Endothelial cell of umbilical vein (primary cell): Measurements from ENCODE around the gene RTN4RL1. TPM values are rescaled to one million over a fixed set of nuclear protein-coding genes. Genes with fewer than 3 reads are reported as not detected.

Experiments
- BruUV-seq: library from RNA; stranded (reverse); fragments of 400-500 nt; replicated peaks from 2 replicates; lab custom pipeline; 2021; lab: Mats Ljungman, UMichigan
- CTCF ChIA-PET: fragments of 300-600, 350-600 bp; sonication (Branson Sonifier 250); formaldehyde crosslinking; loops from one replicate; lab custom pipeline; 2021; ENCODE audit warnings: antibody characterized with exemption, inconsistent platforms; lab: Charles Lee
- POLR2A ChIA-PET: fragments of 300-600, 350-600 bp; sonication (Branson Sonifier 250); formaldehyde crosslinking; loops from one replicate; lab custom pipeline; 2021; ENCODE audit warnings: antibody characterized with exemption, inconsistent platforms; lab: Charles Lee
- DNase-seq: peaks from one replicate; pipeline ENCODE4 v3.0.0-alpha.2; 2011; ENCODE audit warnings: low read depth, low spot score
- FAIRE-seq: peaks from 2 replicates; lab custom pipeline; 2011; peaks lifted over from hg19 to GRCh38; lab: Jason Lieb, UNC
- H2AFZ ChIP-seq: 2 replicates; pipeline ENCODE4 v1.6.0; 2012; ENCODE audit warnings: low read depth, low read length, control low read depth, inconsistent platforms
- H3K27ac ChIP-seq: 2 replicates; pipeline ENCODE4 v1.5.1; 2011; ENCODE audit warnings: low read depth, mild to moderate bottlenecking, control low read depth, low read length, moderate library complexity; ENCODE audit not compliant: insufficient read depth
- H3K27me3 ChIP-seq, 2 experiments: 2 replicates each; pipeline versions ENCODE4 v1.6.0 to v1.6.1; 2011; ENCODE audit warnings: low read length in 2 of 2, mixed read lengths in 1 of 2; ENCODE audit not compliant: control insufficient read depth in 2 of 2, insufficient read depth in 2 of 2
- H3K36me3 ChIP-seq, 2 experiments: 2 replicates in 1 of 2; 3 replicates in 1 of 2; pipeline ENCODE4 v1.5.1; 2011; ENCODE audit warnings: low read length in 2 of 2, mild to moderate bottlenecking in 1 of 2, moderate library complexity in 1 of 2; ENCODE audit not compliant: control insufficient read depth in 2 of 2, insufficient read depth in 2 of 2; ENCODE audit errors: extremely low read depth in 1 of 2
- H3K4me1 ChIP-seq: 3 replicates; pipeline ENCODE4 v1.5.1; 2011; ENCODE audit warnings: mild to moderate bottlenecking, low read length; ENCODE audit not compliant: control insufficient read depth, insufficient read depth; ENCODE audit errors: extremely low read depth
- H3K4me2 ChIP-seq: 2 replicates; pipeline ENCODE4 v1.6.1; 2011; ENCODE audit warnings: low read length, control low read depth, mixed read lengths; ENCODE audit not compliant: insufficient read depth
- H3K4me3 ChIP-seq, 3 experiments: fragments of 200-600 bp in 1 of 3; sonication (generic), shearing (Covaris generic) in 1 of 3; replicated peaks in 1 of 3; 2 replicates each; pipeline ENCODE4 v1.5.1; 2011 to 2016; ENCODE audit warnings: control low read depth in 3 of 3, low read length in 3 of 3, mild to moderate bottlenecking in 2 of 3, inconsistent platforms in 1 of 3, low read depth in 1 of 3, moderate library complexity in 1 of 3; ENCODE audit not compliant: insufficient read depth in 1 of 3
- H3K79me2 ChIP-seq: 2 replicates; pipeline ENCODE4 v1.6.0; 2012; ENCODE audit warnings: low read length, inconsistent platforms; ENCODE audit not compliant: control insufficient read depth, insufficient read depth
- H3K9ac ChIP-seq: replicated peaks from 2 replicates; pipeline ENCODE3; 2011; ENCODE audit warnings: low read length, control low read depth; ENCODE audit not compliant: insufficient read depth; ENCODE audit errors: extremely low read depth
- H3K9me1 ChIP-seq: replicated peaks from 3 replicates; pipeline ENCODE4 v1.6.0; 2011; ENCODE audit warnings: mild to moderate bottlenecking, low read length; ENCODE audit not compliant: control insufficient read depth, insufficient read depth; ENCODE audit errors: extremely low read depth
- H3K9me3 ChIP-seq: replicated peaks from 2 replicates; pipeline ENCODE4 v1.5.1; 2012; ENCODE audit warnings: low read length, inconsistent platforms; ENCODE audit not compliant: control insufficient read depth, insufficient read depth
- H4K20me1 ChIP-seq: replicated peaks from 2 replicates; pipeline ENCODE3; 2011; ENCODE audit warnings: mild to moderate bottlenecking, low read length; ENCODE audit not compliant: control insufficient read depth, insufficient read depth; ENCODE audit errors: extremely low read depth
- EZH2 ChIP-seq: IDR thresholded peaks from 2 replicates; pipeline ENCODE4 v1.6.1; 2012; ENCODE audit warnings: borderline replicate concordance, low read depth, mild to moderate bottlenecking, moderate library complexity, low read length, inconsistent platforms; ENCODE audit not compliant: severe bottlenecking
- FOS ChIP-seq: IDR thresholded peaks from 2 replicates; pipeline ENCODE4 v1.6.1; 2011; ENCODE audit warnings: mild to moderate bottlenecking, low read length, moderate library complexity, borderline replicate concordance; ENCODE audit not compliant: insufficient read depth
- GATA2 ChIP-seq: IDR thresholded peaks from 2 replicates; pipeline ENCODE4 v1.7.0; 2011; ENCODE audit warnings: low read depth, mild to moderate bottlenecking, moderate library complexity, mixed read lengths, low read length; ENCODE audit not compliant: insufficient read length, insufficient read depth
- JUN ChIP-seq: IDR thresholded peaks from 2 replicates; pipeline ENCODE4 v1.6.1; 2011; ENCODE audit warnings: borderline replicate concordance, low read depth; ENCODE audit not compliant: insufficient read length, insufficient read depth
- MAX ChIP-seq: IDR thresholded peaks from 2 replicates; pipeline ENCODE4 v1.6.1; 2011; ENCODE audit not compliant: insufficient read depth, insufficient read length
- MYC ChIP-seq: IDR thresholded peaks from one replicate; pipeline ENCODE4 v1.6.1; 2011; ENCODE audit warnings: mild to moderate bottlenecking, low read depth, low read length
- POLR2A ChIP-seq: IDR thresholded peaks from 2 replicates; pipeline ENCODE4 v1.6.1; 2012; ENCODE audit warnings: low read depth, mild to moderate bottlenecking, control low read depth, low read length
- POLR2AphosphoS5 ChIP-seq: IDR thresholded peaks from 2 replicates; pipeline ENCODE4 v1.6.1; 2012; ENCODE audit warnings: low read depth, mild to moderate bottlenecking, control low read depth, low read length, moderate library complexity; ENCODE audit not compliant: insufficient read depth
- dilution Hi-C: fragments of 300-500 bp; cut with MboI; formaldehyde crosslinking; loops from one replicate; pipeline ENCODE4 v1.15.0; 2019; ENCODE audit warnings: low sequenced_read_pairs; ENCODE audit not compliant: extremely low pct_ligation_motif_present
- intact Hi-C: fragments of 100-400 bp; cut with micrococcal nuclease; formaldehyde crosslinking; loops from one replicate; pipeline ENCODE4 v1.10.0; 2022
- polyA plus RNA-seq, 4 experiments: library from polyadenylated mRNA; depleted of rRNA in 3 of 4; stranded (reverse) in 3 of 4; unstranded in 1 of 4; fragments of >200 nt; gene quantifications; 2 replicates each; pipeline versions ENCODE4 v1.2.1 to v1.2.3, GENCODE V29; 2011 to 2012; ENCODE audit warnings: missing spikeins in 1 of 4
- total RNA-seq: library from RNA; stranded (reverse); gene quantifications from 2 replicates; pipeline ENCODE4 v1.2.3, GENCODE V29; 2021
- TF ChIP-seq, protein P1 (sequence below), 2 donors: IDR thresholded peaks; 1 replicate in 1 of 2; 2 replicates in 1 of 2; pipeline ENCODE4 v1.5.1; 2011; ENCODE audit warnings: low read length in 2 of 2, mild to moderate bottlenecking in 2 of 2, moderate library complexity in 2 of 2, control low read depth in 1 of 2, inconsistent platforms in 1 of 2, low read depth in 1 of 2; ENCODE audit not compliant: insufficient read depth in 1 of 2; ENCODE audit errors: extremely low read depth in 1 of 2

The RTN4RL1 gene
- total and polyA plus RNA-seq, 2 donors (not counting 3 experiments of a cell fraction or from before 2014, with no cell fraction given) = 0.04 TPM; not detected in 1

DNA sequence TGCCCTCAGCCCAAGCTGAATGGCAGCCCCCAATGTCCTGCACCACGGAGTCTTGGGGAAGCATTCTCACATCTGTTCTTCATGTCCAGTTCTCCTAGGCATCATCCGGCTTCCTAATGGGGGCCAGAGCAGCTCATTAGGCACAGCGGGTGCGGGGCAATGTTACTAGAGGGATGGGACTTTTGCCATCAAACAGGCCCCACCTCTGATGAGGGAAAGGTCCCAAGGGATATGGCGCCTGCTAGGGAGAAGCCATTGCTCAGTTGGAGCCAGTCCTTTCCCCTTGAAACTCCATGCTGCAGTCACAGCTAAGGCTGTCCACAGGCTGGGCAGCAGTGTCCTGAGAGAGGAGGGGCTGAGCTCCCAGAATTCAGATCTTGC lies 3.1 kb upstream of the RTN4RL1 start:
- H3K9ac ChIP-seq = no peak overlapping the region
- no peaks in the 10 kb centered on the region for H3K9me3 ChIP-seq
- no peaks in the 10 kb centered on the region for H4K20me1 ChIP-seq
- no peak overlapping the region for H3K4me3 ChIP-seq
- no peak for DNase-seq
- no peak for FAIRE-seq
- H3K4me2 ChIP-seq = no peak overlapping the region
- intact Hi-C loops = no loop called here
- peaks cover 32% of the 10 kb centered on the region in 2 experiments for H3K27me3 ChIP-seq
- no peak overlapping the region for H3K27ac ChIP-seq
- ChIA-PET CTCF (interaction anchor here (0.9 to 9.5 kb wide), 3 partner anchors 8 to 146 kb away, joined by 3 to 270 read pairs (median 3); no protein-coding TSS in a partner anchor), POLR2A (interaction anchor here (0.6 kb wide), 1 partner anchor 11 kb away, joined by 3 read pairs; no protein-coding TSS in a partner anchor)
- BruUV-seq = no TSS peak
- peaks cover 4% of the 10 kb centered on the region for H3K79me2 ChIP-seq
- no peaks in the 10 kb centered on the region for H3K36me3 ChIP-seq
- no peak overlapping the region for H2AFZ ChIP-seq
- peaks cover 12% of the 10 kb centered on the region for H3K4me1 ChIP-seq
- H3K9me1 ChIP-seq = no peaks in the 10 kb centered on the region
- TF ChIP-seq GATA2 (no peak), EZH2 (no peak), MAX (no peak), JUN (no peak), MYC (no peak), POLR2A (no peak), POLR2AphosphoS5 (no peak), FOS (no peak)
- TF ChIP-seq, protein P1, sequence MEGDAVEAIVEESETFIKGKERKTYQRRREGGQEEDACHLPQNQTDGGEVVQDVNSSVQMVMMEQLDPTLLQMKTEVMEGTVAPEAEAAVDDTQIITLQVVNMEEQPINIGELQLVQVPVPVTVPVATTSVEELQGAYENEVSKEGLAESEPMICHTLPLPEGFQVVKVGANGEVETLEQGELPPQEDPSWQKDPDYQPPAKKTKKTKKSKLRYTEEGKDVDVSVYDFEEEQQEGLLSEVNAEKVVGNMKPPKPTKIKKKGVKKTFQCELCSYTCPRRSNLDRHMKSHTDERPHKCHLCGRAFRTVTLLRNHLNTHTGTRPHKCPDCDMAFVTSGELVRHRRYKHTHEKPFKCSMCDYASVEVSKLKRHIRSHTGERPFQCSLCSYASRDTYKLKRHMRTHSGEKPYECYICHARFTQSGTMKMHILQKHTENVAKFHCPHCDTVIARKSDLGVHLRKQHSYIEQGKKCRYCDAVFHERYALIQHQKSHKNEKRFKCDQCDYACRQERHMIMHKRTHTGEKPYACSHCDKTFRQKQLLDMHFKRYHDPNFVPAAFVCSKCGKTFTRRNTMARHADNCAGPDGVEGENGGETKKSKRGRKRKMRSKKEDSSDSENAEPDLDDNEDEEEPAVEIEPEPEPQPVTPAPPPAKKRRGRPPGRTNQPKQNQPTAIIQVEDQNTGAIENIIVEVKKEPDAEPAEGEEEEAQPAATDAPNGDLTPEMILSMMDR (IDR thresholded peaks at IDR 0.05; ENCODE audit: extremely low read depth in 1 of 2, insufficient read depth in 1 of 2, low read depth in 1 of 2, low read length in 2 of 2) = no peak
- dilution Hi-C loops = no loop called here
